ENCODE measurements around the gene OXER1. TPM values are rescaled to one million over a fixed set of nuclear protein-coding genes. Genes with fewer than 3 reads are reported as not detected.

The OXER1 gene
- total and polyA plus RNA-seq, 12 donors: 0.20 to 1.2 (median 0.49) TPM

GRCh38 chr2:42769583-42770287 lies 5.8 kb upstream of the OXER1 start:
- intact Hi-C loops (cut with DNase I): no loop called here
- no peak overlapping the region for H3K27ac ChIP-seq
- no peaks in the 10 kb centered on the region for H3K9me3 ChIP-seq
- ATAC-seq: peak in 1 of 8 donors; percentile 10
- H3K36me3 ChIP-seq: no peaks in the 10 kb centered on the region
- H3K27me3 ChIP-seq: no peaks in the 10 kb centered on the region
- H3K4me1 ChIP-seq: peaks cover 0 to 8% (median 0%) of the 10 kb centered on the region in 9 donors
- H3K4me3 ChIP-seq: no peak overlapping the region
- no peak for DNase-seq
- 90 to 96% methylated on average over 10 of the region's 10 CpGs for WGBS, 2 donors
- TF ChIP-seq CTCF (IDR thresholded peaks at IDR 0.05): no peak

- DNase-seq (no peak), ATAC-seq (no peak)
- H3K36me3 ChIP-seq: no peaks in the 10 kb centered on the region
- H3K4me3 ChIP-seq: no peak overlapping the region
- no peak overlapping the region for H3K27ac ChIP-seq
- peaks cover 0 to 16% (median 0%) of the 10 kb centered on the region in 9 donors for H3K4me1 ChIP-seq
- intact Hi-C loops (cut with DNase I): no loop called here
- H3K9me3 ChIP-seq: no peaks in the 10 kb centered on the region
- no peak for TF ChIP-seq CTCF (IDR thresholded peaks at IDR 0.05)
- H3K27me3 ChIP-seq: no peaks in the 10 kb centered on the region
- 63 to 66% methylated on average over 3 of the region's 3 CpGs for WGBS, 2 donors
Measured at GRCh38 chr2:42768706-42769256, 4.8 kb upstream of the OXER1 start.

GRCh38 chr2:42767899-42768705 lies 4.2 kb upstream of the OXER1 start:
- intact Hi-C loops (cut with DNase I): no loop called here
- WGBS, 2 donors: 83 to 86% methylated on average over 14 of the region's 14 CpGs
- no peak overlapping the region for H3K4me3 ChIP-seq
- peaks cover 0 to 18% (median 0%) of the 10 kb centered on the region in 9 donors for H3K4me1 ChIP-seq
- H3K27ac ChIP-seq: no peak overlapping the region
- H3K36me3 ChIP-seq: no peaks in the 10 kb centered on the region
- ATAC-seq (no peak), DNase-seq (no peak)
- no peaks in the 10 kb centered on the region for H3K27me3 ChIP-seq
- TF ChIP-seq CTCF (IDR thresholded peaks at IDR 0.05): no peak
- no peaks in the 10 kb centered on the region for H3K9me3 ChIP-seq

- Histone ChIP-seq H3K9me3 (no peaks in the 10 kb centered on the region), H3K36me3 (no peaks in the 10 kb centered on the region), H3K4me1 (peaks cover 0 to 18% (median 0%) of the 10 kb centered on the region in 9 donors), H3K27me3 (no peaks in the 10 kb centered on the region), H3K4me3 (no peak overlapping the region), H3K27ac (no peak overlapping the region)
- intact Hi-C loops (cut with DNase I): no loop called here
- ATAC-seq (no peak), DNase-seq (no peak)
- no peak for TF ChIP-seq CTCF (IDR thresholded peaks at IDR 0.05)
- 90 to 91% methylated on average over 16 of the region's 16 CpGs for WGBS, 2 donors
Measured at GRCh38 chr2:42767080-42767898, 3.4 kb upstream of the OXER1 start.

Data from heart right ventricle (tissue), 16 donors.